ENCODE results near the gene IL17RE. TPM values are rescaled to one million over a fixed set of nuclear protein-coding genes. Genes with fewer than 3 reads are reported as not detected.
A peak's percentile ranks its signal among the peaks of the same experiment; 100 is the strongest.

Gene IL17RE
- total and polyA plus RNA-seq, 9 of the 15 experiments (the other 6 are each of a cell fraction or from before 2014, with no cell fraction given): 0.32 to 1.9 (median 0.51) TPM; not detected in 4

- no peak for TF ChIP-seq ZKSCAN1 (IDR thresholded peaks at IDR 0.05; ENCODE audit: low read depth, low read length)
- TF ChIP-seq ZNF121 (CRISPR knock-in tag; conservative IDR thresholded peaks at IDR 0.05): no peak
- no peak for TF ChIP-seq YBX1 (IDR thresholded peaks at IDR 0.05)
- no peak for TF ChIP-seq ZKSCAN3 (CRISPR knock-in tag; IDR thresholded peaks at IDR 0.05)
- no peak for TF ChIP-seq ZNF76 (CRISPR knock-in tag; IDR thresholded peaks at IDR 0.05; ENCODE audit: borderline replicate concordance)
- no peak for TF ChIP-seq ADNP (tag; IDR thresholded peaks at IDR 0.05)
- 0 out of 4 replicates have a peak, but pooled peaks of 1 of the 2 experiments have one; percentile 8 for TF ChIP-seq ZNF639 (CRISPR knock-in tag; conservative IDR thresholded peaks at IDR 0.05 in 1 of 2, IDR thresholded peaks at IDR 0.05 in 1 of 2)
- no peak for TF ChIP-seq ZNF668 (CRISPR knock-in tag; IDR thresholded peaks at IDR 0.05)
- TF ChIP-seq, protein P1, sequence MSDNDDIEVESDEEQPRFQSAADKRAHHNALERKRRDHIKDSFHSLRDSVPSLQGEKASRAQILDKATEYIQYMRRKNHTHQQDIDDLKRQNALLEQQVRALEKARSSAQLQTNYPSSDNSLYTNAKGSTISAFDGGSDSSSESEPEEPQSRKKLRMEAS (CRISPR knock-in tag; IDR thresholded peaks at IDR 0.05): no peak
- no peak for TF ChIP-seq ZNF140 (CRISPR knock-in tag; IDR thresholded peaks at IDR 0.05)
- peak in 1 of 2 experiments; percentile 24; a peak in 1 of 4 replicates for TF ChIP-seq NRF1 (conservative IDR thresholded peaks at IDR 0.05 in 1 of 2, IDR thresholded peaks at IDR 0.05 in 1 of 2)
- no peak for TF ChIP-seq ZNF79 (CRISPR knock-in tag; IDR thresholded peaks at IDR 0.05; ENCODE audit: low read depth)
- TF ChIP-seq ETS2 (tag; IDR thresholded peaks at IDR 0.05; ENCODE audit: borderline replicate concordance, poor library complexity, severe bottlenecking): no peak
- no peak for TF ChIP-seq RFX1 (IDR thresholded peaks at IDR 0.05)
- TF ChIP-seq ZNF12 (CRISPR knock-in tag; IDR thresholded peaks at IDR 0.05): 0 out of 2 replicates have a peak, but pooled peaks have one; percentile 49
- TF ChIP-seq, protein P2, sequence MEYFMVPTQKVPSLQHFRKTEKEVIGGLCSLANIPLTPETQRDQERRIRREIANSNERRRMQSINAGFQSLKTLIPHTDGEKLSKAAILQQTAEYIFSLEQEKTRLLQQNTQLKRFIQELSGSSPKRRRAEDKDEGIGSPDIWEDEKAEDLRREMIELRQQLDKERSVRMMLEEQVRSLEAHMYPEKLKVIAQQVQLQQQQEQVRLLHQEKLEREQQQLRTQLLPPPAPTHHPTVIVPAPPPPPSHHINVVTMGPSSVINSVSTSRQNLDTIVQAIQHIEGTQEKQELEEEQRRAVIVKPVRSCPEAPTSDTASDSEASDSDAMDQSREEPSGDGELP (CRISPR knock-in tag; IDR thresholded peaks at IDR 0.05; ENCODE audit: borderline replicate concordance): 0 out of 2 replicates have a peak, but pooled peaks have one; percentile 6
- TF ChIP-seq CHD4 (IDR thresholded peaks at IDR 0.05; ENCODE audit: insufficient read depth, insufficient replicate concordance, low read depth, low read length, poor library complexity, severe bottlenecking): no peak
- no peak for TF ChIP-seq ZC3H11A (IDR thresholded peaks at IDR 0.05; ENCODE audit: low read depth, low read length)
- no peak for TF ChIP-seq CUX1 (CRISPR knock-in tag; IDR thresholded peaks at IDR 0.05)
- TF ChIP-seq TBP (optimal IDR thresholded peaks at IDR 0.05; ENCODE audit: low read depth, low read length): no peak
Observed at GRCh38 chr3:9863058-9863772, 39.4 kb upstream of the IL17RE start (continued).

Measured in K562 (cell line).